ENCODE measurements around the gene SLC41A2. TPM values are rescaled to one million over a fixed set of nuclear protein-coding genes. Genes with fewer than 3 reads are reported as not detected.

SLC41A2 gene
- total and polyA plus RNA-seq, 2 of the 13 experiments (the other 11 are each of a cell fraction or from before 2014, with no cell fraction given), result 2.3 to 12.8 TPM

- 0 out of 2 replicates have a peak, but pooled peaks have one; percentile 38 for TF ChIP-seq NFAT5 (CRISPR knock-in tag; IDR thresholded peaks at IDR 0.05)
- TF ChIP-seq SCMH1 (CRISPR knock-in tag; IDR thresholded peaks at IDR 0.05; ENCODE audit: borderline replicate concordance), result no peak
- TF ChIP-seq GZF1 (CRISPR knock-in tag; IDR thresholded peaks at IDR 0.05), result no peak
- TF ChIP-seq SP140L (CRISPR knock-in tag; IDR thresholded peaks at IDR 0.05; ENCODE audit: borderline replicate concordance), result no peak
- TF ChIP-seq ATF5 (CRISPR knock-in tag; IDR thresholded peaks at IDR 0.05; ENCODE audit: low read depth), result no peak
- TF ChIP-seq MATR3 (CRISPR knock-in tag; IDR thresholded peaks at IDR 0.05), result no peak
- TF ChIP-seq SMARCE1 (IDR thresholded peaks at IDR 0.05; ENCODE audit: borderline replicate concordance), result no peak
- TF ChIP-seq ZNF513 (CRISPR knock-in tag; conservative IDR thresholded peaks at IDR 0.05), result no peak
- TF ChIP-seq CSRNP1 (CRISPR knock-in tag; IDR thresholded peaks at IDR 0.05), result no peak
- TF ChIP-seq JARID2 (CRISPR knock-in tag; IDR thresholded peaks at IDR 0.05; ENCODE audit: insufficient replicate concordance), result no peak
- no peak for TF ChIP-seq KDM2A (CRISPR knock-in tag; IDR thresholded peaks at IDR 0.05; ENCODE audit: borderline replicate concordance, low read depth)
- TF ChIP-seq DZIP1 (CRISPR knock-in tag; IDR thresholded peaks at IDR 0.05), result no peak
- peak; percentile 13 for TF ChIP-seq HNRNPLL (IDR thresholded peaks at IDR 0.05; ENCODE audit: low read depth, low read length, poor library complexity, severe bottlenecking)
- no peak for TF ChIP-seq IRF9 (CRISPR knock-in tag; IDR thresholded peaks at IDR 0.05; ENCODE audit: borderline replicate concordance)
- TF ChIP-seq HMG20B (CRISPR knock-in tag; conservative IDR thresholded peaks at IDR 0.05), result no peak
- TF ChIP-seq BRCA1 (CRISPR knock-in tag; IDR thresholded peaks at IDR 0.05), result no peak
- no peak for TF ChIP-seq ZNF383 (CRISPR knock-in tag; IDR thresholded peaks at IDR 0.05; ENCODE audit: borderline replicate concordance)
Observed at GRCh38 chr12:104957719-104958000, 430 bp downstream of the SLC41A2 start (continued).

Data from HepG2 (cell line).